ENCODE measurements around the gene SMOC2.

SMOC2 gene

GRCh38 chr6:168411793-168412192 is 29.2 kb upstream of the SMOC2 start:
- no peak for TF ChIP-seq NFIC (IDR thresholded peaks at IDR 0.05)
- no peak for TF ChIP-seq TAF1 (IDR thresholded peaks at IDR 0.05; ENCODE audit: low read depth)
- no peak for TF ChIP-seq FOXM1 (IDR thresholded peaks at IDR 0.05; ENCODE audit: borderline replicate concordance, low read depth)
- TF ChIP-seq CEBPB (IDR thresholded peaks at IDR 0.05): no peak
- TF ChIP-seq TCF12 (IDR thresholded peaks at IDR 0.05; ENCODE audit: low read depth): no peak
- TF ChIP-seq YY1 (IDR thresholded peaks at IDR 0.05; ENCODE audit: low read depth): no peak
- TF ChIP-seq TEAD4 (IDR thresholded peaks at IDR 0.05): no peak
- TF ChIP-seq RAD21 (IDR thresholded peaks at IDR 0.05; ENCODE audit: low read depth): no peak
- no peak for TF ChIP-seq CREB1 (IDR thresholded peaks at IDR 0.05; ENCODE audit: low read depth)
- TF ChIP-seq, protein P1, sequence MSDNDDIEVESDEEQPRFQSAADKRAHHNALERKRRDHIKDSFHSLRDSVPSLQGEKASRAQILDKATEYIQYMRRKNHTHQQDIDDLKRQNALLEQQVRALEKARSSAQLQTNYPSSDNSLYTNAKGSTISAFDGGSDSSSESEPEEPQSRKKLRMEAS (IDR thresholded peaks at IDR 0.05): no peak
- TF ChIP-seq EGR1 (IDR thresholded peaks at IDR 0.05): no peak
- no peak for TF ChIP-seq EP300 (IDR thresholded peaks at IDR 0.05; ENCODE audit: borderline replicate concordance)
- no peak for TF ChIP-seq USF1 (IDR thresholded peaks at IDR 0.05)
- TF ChIP-seq, protein P2, sequence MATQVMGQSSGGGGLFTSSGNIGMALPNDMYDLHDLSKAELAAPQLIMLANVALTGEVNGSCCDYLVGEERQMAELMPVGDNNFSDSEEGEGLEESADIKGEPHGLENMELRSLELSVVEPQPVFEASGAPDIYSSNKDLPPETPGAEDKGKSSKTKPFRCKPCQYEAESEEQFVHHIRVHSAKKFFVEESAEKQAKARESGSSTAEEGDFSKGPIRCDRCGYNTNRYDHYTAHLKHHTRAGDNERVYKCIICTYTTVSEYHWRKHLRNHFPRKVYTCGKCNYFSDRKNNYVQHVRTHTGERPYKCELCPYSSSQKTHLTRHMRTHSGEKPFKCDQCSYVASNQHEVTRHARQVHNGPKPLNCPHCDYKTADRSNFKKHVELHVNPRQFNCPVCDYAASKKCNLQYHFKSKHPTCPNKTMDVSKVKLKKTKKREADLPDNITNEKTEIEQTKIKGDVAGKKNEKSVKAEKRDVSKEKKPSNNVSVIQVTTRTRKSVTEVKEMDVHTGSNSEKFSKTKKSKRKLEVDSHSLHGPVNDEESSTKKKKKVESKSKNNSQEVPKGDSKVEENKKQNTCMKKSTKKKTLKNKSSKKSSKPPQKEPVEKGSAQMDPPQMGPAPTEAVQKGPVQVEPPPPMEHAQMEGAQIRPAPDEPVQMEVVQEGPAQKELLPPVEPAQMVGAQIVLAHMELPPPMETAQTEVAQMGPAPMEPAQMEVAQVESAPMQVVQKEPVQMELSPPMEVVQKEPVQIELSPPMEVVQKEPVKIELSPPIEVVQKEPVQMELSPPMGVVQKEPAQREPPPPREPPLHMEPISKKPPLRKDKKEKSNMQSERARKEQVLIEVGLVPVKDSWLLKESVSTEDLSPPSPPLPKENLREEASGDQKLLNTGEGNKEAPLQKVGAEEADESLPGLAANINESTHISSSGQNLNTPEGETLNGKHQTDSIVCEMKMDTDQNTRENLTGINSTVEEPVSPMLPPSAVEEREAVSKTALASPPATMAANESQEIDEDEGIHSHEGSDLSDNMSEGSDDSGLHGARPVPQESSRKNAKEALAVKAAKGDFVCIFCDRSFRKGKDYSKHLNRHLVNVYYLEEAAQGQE (IDR thresholded peaks at IDR 0.05; ENCODE audit: low read depth): no peak
- no peak for TF ChIP-seq ZBTB7A (IDR thresholded peaks at IDR 0.05; ENCODE audit: low read depth)

- TF ChIP-seq EP300 (IDR thresholded peaks at IDR 0.05; ENCODE audit: borderline replicate concordance): no peak
- TF ChIP-seq CEBPB (IDR thresholded peaks at IDR 0.05): no peak
- TF ChIP-seq TCF12 (IDR thresholded peaks at IDR 0.05; ENCODE audit: low read depth): no peak
- no peak for TF ChIP-seq TEAD4 (IDR thresholded peaks at IDR 0.05)
- no peak for TF ChIP-seq YY1 (IDR thresholded peaks at IDR 0.05; ENCODE audit: low read depth)
- TF ChIP-seq RAD21 (IDR thresholded peaks at IDR 0.05; ENCODE audit: low read depth): no peak
- TF ChIP-seq USF1 (IDR thresholded peaks at IDR 0.05): no peak
- no peak for TF ChIP-seq ZBTB7A (IDR thresholded peaks at IDR 0.05; ENCODE audit: low read depth)
- TF ChIP-seq, protein P2 (IDR thresholded peaks at IDR 0.05; ENCODE audit: low read depth): no peak
- no peak for TF ChIP-seq FOXM1 (IDR thresholded peaks at IDR 0.05; ENCODE audit: borderline replicate concordance, low read depth)
- TF ChIP-seq, protein P1 (IDR thresholded peaks at IDR 0.05): no peak
- TF ChIP-seq CREB1 (IDR thresholded peaks at IDR 0.05; ENCODE audit: low read depth): no peak
- no peak for TF ChIP-seq EGR1 (IDR thresholded peaks at IDR 0.05)
- no peak for TF ChIP-seq NFIC (IDR thresholded peaks at IDR 0.05)
- no peak for TF ChIP-seq TAF1 (IDR thresholded peaks at IDR 0.05; ENCODE audit: low read depth)
Observed at GRCh38 chr6:168412456-168412855, 28.5 kb upstream of the SMOC2 start.

GRCh38 chr6:168413018-168413720 is 27.8 kb upstream of the SMOC2 start:
- TF ChIP-seq EGR1 (IDR thresholded peaks at IDR 0.05) (no peak), TEAD4 (IDR thresholded peaks at IDR 0.05) (no peak), USF1 (IDR thresholded peaks at IDR 0.05) (no peak), NFIC (IDR thresholded peaks at IDR 0.05) (no peak)

DNA sequence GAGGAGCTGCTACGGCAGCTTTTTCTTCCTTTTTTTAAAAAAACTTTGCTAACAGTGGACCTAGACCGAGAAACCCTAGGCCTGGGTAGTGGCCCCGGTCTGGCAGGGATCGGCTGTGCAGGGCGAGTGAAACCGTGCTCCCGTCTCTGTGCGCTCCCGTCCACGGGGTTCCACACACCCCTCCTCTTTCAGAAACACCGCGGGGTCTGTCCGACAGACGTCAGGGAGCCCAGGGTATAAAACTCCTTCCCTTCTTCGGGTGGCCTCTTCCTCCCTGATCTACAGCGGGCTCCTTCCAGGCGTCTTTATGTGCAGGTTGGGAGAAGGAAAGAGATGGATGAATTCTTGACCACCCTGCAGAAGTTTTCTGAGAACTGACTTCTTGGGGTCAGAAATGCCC is 27.1 kb upstream of the SMOC2 start:
- no peak for TF ChIP-seq RAD21 (IDR thresholded peaks at IDR 0.05; ENCODE audit: low read depth)
- no peak for TF ChIP-seq EGR1 (IDR thresholded peaks at IDR 0.05)
- no peak for TF ChIP-seq CEBPB (IDR thresholded peaks at IDR 0.05)
- no peak for TF ChIP-seq TAF1 (IDR thresholded peaks at IDR 0.05; ENCODE audit: low read depth)
- no peak for TF ChIP-seq USF1 (IDR thresholded peaks at IDR 0.05)
- TF ChIP-seq YY1 (IDR thresholded peaks at IDR 0.05; ENCODE audit: low read depth): no peak
- no peak for TF ChIP-seq EP300 (IDR thresholded peaks at IDR 0.05; ENCODE audit: borderline replicate concordance)
- TF ChIP-seq, protein P2 (IDR thresholded peaks at IDR 0.05; ENCODE audit: low read depth): no peak
- TF ChIP-seq FOXM1 (IDR thresholded peaks at IDR 0.05; ENCODE audit: borderline replicate concordance, low read depth): no peak
- no peak for TF ChIP-seq TCF12 (IDR thresholded peaks at IDR 0.05; ENCODE audit: low read depth)
- TF ChIP-seq CREB1 (IDR thresholded peaks at IDR 0.05; ENCODE audit: low read depth): no peak
- no peak for TF ChIP-seq ZBTB7A (IDR thresholded peaks at IDR 0.05; ENCODE audit: low read depth)
- TF ChIP-seq, protein P1 (IDR thresholded peaks at IDR 0.05): no peak
- TF ChIP-seq NFIC (IDR thresholded peaks at IDR 0.05): no peak
- no peak for TF ChIP-seq TEAD4 (IDR thresholded peaks at IDR 0.05)
